Measurements from ENCODE around the gene FOLH1. TPM values are rescaled to one million over a fixed set of nuclear protein-coding genes. Genes with fewer than 3 reads are reported as not detected.
"Not testable (repeated sequence)": the region's sequence is repeated elsewhere in the genome, so short reads cannot be mapped to it uniquely, and the experiment has no call there.

FOLH1 gene
- total and polyA plus RNA-seq, 8 donors, result 2.6 to 24.6 (median 17.2) TPM

DNA sequence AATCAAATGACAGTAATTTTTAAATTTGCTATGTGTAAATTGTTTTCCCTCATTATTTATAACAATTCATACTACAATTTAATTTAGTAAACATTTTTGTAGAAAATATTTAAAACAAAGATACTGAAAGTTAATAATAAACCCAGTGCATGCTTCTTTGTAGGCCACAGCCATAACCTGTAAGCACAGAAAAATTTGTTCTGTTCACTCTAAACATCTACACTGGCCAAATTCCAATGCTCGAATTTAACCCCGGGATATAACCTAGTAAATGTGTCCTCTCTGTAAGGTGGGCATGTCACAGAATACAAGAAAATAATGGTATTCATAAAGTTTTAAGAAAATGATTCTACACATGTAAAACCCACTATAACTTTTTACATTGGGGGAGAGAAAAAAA is 22.2 kb downstream of the FOLH1 start:
- DNase-seq; ATAC-seq; H3K4me3 ChIP-seq; H3K36me3 ChIP-seq; H3K9me3 ChIP-seq; intact Hi-C loops (cut with DNase I); H3K27ac ChIP-seq; H3K4me1 ChIP-seq; H3K27me3 ChIP-seq: not testable (repeated sequence)

DNA sequence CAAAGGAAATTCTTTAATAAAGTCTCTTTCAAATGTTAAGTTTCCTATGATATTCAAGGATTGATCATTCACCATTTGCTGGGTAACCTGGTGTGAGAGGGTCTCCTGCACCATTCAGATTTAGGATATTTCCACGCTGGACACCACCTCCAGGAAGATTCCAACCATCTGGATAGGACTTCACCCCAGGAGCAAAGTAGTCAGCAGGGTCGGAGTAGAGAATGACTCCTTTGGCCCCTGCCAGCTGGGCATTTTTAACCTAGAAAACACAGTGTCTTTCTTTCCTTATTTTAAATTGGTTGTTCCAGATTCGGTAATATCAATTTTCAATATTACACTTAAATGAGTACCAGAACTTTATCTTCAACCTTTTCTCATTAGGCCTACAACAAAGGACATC is 22.8 kb downstream of the FOLH1 start:
- H3K9me3 ChIP-seq; H3K4me3 ChIP-seq; H3K27ac ChIP-seq; DNase-seq; ATAC-seq; H3K36me3 ChIP-seq; H3K27me3 ChIP-seq; intact Hi-C loops (cut with DNase I); H3K4me1 ChIP-seq: not testable (repeated sequence)

DNA sequence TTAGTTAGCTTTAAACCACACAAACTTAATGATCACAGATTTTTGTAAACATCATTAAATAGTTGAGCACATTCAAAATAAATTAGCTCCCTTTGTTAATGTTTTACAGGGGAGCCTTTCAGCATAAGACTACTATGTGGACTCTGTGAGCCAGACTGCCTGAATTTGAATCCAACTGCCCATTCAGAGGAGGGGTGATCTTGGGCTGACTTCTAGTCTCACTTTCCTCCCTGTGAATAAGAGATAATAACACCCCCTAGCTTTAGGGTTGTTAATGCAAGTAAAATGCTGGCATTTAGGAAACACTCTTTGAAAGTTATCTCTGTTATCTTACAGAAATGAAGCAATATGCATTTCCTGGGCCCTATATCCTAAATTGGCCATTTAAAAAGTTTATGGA is 23.6 kb downstream of the FOLH1 start:
- H3K4me1 ChIP-seq; H3K9me3 ChIP-seq; DNase-seq; ATAC-seq; H3K27ac ChIP-seq; H3K36me3 ChIP-seq; H3K4me3 ChIP-seq; intact Hi-C loops (cut with DNase I); H3K27me3 ChIP-seq: not testable (repeated sequence)

DNA sequence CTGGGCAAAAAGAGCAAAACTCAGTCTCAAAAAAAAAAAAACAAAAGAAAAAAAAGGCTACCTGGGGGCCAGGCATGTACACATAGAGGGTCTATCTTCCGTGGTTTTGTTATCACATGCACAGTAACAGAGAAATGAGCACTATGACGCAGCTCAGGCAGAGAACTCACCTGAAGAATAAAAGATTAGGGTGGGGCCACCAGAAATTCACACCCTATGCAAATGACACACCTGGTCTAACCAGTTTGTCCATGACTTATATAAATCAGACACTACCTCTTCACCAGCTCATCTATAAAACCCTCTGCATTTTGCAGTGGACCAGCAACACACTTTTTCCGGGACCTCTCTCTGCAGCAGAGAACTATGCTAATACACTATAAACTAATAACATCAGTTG is 30.5 kb downstream of the FOLH1 start:
- H3K4me1 ChIP-seq; H3K4me3 ChIP-seq; H3K27me3 ChIP-seq; H3K9me3 ChIP-seq; H3K36me3 ChIP-seq; intact Hi-C loops (cut with DNase I); ATAC-seq; H3K27ac ChIP-seq; DNase-seq: not testable (repeated sequence)

DNA sequence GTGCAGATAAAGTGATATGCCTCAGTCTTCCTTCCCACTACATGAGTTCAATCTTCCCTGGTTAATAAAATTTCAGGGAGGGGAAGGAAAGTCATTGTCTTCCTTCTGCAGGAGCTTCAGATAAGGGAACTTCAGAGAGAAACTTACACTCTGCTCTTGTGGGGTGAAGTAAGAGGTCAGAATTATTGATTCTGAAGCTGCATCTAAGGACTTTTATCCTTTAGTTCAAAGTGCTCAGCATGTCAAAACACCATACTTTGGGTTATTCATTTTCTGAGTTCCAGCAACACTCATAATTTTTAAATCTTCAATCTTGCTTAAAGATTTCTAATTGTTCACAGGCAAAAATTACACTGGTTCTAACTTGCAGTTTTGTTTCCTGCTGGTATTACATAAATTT is 33.0 kb downstream of the FOLH1 start:
- intact Hi-C loops (cut with DNase I); H3K36me3 ChIP-seq; DNase-seq; ATAC-seq; H3K9me3 ChIP-seq; H3K4me3 ChIP-seq; H3K4me1 ChIP-seq; H3K27me3 ChIP-seq; H3K27ac ChIP-seq: not testable (repeated sequence)

DNA sequence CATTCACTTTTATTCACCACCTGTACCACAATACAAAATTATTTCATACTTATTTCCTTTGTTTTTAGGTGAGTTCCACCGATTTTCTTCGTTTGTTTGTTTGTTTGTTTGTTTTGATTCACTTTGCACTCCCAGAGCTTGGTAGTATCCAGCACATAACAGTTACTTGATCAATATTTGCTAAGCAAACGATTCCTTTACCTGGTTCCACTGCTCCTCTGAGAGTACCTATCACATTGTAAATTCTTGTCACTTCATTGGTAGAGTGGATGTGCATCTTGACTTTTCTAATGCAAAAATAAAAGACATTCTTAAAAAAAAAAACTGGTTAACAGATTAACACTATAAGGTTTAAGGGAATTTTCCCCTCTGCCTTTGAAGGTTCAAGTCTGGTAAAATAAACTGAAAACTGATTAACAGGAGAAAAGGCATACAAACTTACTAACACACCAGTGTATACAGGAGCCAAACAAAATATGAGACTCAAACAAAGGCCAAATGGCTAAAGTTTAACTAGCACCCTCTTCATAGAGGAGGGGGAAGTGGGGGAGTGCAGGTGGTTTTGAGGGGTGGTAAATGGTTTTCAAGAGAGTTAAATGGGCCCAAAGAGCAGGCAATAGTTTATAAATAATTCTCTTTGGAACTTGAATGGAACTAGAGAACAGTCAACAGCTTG is 33.6 kb downstream of the FOLH1 start:
- H3K4me3 ChIP-seq; ATAC-seq; intact Hi-C loops (cut with DNase I); H3K9me3 ChIP-seq; H3K36me3 ChIP-seq; H3K27ac ChIP-seq; H3K4me1 ChIP-seq; H3K27me3 ChIP-seq; DNase-seq: not testable (repeated sequence)

DNA sequence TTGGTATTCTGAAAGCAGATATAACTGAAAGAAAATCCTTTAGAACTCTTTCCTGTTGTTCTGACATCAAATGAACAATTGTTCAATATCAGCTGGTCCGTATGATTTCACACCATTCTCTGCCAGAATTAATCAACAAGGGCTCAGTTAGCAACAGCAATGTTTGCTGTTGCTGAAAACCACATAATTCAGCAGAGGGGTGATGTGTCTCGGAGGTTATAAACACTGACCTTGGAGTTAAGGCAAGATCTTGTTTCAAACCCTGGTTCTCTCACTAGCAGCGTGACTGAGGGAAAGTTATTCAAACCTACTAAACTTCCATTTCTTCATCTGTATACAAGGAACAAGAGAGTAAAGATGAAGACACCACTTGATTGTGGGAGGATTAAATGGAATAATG is 36.8 kb downstream of the FOLH1 start:
- H3K4me3 ChIP-seq; H3K36me3 ChIP-seq; intact Hi-C loops (cut with DNase I); H3K27me3 ChIP-seq; H3K4me1 ChIP-seq; H3K9me3 ChIP-seq; H3K27ac ChIP-seq; DNase-seq; ATAC-seq: not testable (repeated sequence)

DNA sequence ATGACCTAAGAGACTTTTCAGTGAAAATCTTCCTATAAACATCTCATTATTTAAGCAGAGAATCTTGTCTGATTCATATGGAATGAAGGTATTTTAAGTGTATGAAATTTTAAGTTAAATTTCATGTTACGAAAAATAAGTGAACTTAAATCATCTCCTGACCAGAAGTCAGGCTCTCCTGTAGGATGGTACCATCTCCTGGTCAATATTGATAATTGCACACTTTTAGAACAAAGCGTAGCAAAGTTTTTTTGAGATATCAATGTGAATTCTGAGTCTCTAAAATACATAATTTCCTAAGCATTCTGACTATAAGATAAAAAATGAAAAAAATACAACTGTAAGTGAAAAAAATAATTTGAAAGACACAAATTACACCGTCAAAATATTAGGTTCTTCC is 38.8 kb downstream of the FOLH1 start:
- H3K4me3 ChIP-seq; H3K27ac ChIP-seq; intact Hi-C loops (cut with DNase I); H3K27me3 ChIP-seq; H3K9me3 ChIP-seq; ATAC-seq; DNase-seq; H3K4me1 ChIP-seq; H3K36me3 ChIP-seq: not testable (repeated sequence)

DNA sequence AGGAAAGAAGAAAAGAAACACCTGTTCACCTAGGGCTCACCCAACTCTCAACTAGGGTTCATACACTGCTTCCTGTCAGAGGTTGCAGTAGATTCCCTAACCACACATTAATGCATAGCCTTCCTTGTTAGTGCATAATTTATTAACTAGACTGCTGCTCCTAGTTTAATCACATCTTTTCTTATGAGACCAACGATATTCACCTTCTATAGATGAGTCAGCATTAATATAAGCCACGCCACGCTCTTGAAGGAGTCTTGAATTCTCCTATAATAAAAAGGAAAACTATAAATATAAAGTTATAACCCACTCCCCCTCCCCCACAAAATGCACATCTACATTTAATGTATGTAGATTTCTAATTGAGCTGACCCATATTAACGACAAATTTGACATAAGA is 39.4 kb downstream of the FOLH1 start:
- H3K27me3 ChIP-seq; H3K36me3 ChIP-seq; DNase-seq; intact Hi-C loops (cut with DNase I); H3K4me1 ChIP-seq; H3K27ac ChIP-seq; H3K4me3 ChIP-seq; ATAC-seq; H3K9me3 ChIP-seq: not testable (repeated sequence)

DNA sequence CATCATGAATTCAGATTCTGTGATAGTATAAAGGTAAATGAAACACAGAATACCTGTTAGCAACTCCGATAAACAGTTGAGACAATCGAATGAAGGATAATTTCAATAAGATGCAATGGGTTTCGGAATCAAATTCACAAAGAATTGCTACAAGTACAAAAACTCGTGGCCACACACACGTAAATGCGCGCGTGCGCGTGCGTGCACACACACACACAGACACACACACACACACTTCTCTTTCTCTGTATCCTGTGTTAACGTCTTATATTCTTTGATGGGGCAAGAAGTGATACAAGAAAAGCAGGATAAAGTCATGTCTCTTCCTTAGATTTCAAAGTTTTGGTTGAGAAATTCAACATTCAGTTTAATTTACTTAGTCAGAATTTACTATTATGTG is 57.2 kb downstream of the FOLH1 start:
- Histone ChIP-seq H3K4me3 (no peak overlapping the region), H3K9me3 (no peaks in the 10 kb centered on the region), H3K27ac (no peak overlapping the region), H3K27me3 (no peaks in the 10 kb centered on the region), H3K4me1 (no peaks in the 10 kb centered on the region), H3K36me3 (no peaks in the 10 kb centered on the region)
- intact Hi-C loops (cut with DNase I), result no loop called here
- ATAC-seq (no peak), DNase-seq (peak in 1 of 4 donors; percentile 39)
- TF ChIP-seq, protein P1, sequence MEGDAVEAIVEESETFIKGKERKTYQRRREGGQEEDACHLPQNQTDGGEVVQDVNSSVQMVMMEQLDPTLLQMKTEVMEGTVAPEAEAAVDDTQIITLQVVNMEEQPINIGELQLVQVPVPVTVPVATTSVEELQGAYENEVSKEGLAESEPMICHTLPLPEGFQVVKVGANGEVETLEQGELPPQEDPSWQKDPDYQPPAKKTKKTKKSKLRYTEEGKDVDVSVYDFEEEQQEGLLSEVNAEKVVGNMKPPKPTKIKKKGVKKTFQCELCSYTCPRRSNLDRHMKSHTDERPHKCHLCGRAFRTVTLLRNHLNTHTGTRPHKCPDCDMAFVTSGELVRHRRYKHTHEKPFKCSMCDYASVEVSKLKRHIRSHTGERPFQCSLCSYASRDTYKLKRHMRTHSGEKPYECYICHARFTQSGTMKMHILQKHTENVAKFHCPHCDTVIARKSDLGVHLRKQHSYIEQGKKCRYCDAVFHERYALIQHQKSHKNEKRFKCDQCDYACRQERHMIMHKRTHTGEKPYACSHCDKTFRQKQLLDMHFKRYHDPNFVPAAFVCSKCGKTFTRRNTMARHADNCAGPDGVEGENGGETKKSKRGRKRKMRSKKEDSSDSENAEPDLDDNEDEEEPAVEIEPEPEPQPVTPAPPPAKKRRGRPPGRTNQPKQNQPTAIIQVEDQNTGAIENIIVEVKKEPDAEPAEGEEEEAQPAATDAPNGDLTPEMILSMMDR (IDR thresholded peaks at IDR 0.05), result no peak

DNA sequence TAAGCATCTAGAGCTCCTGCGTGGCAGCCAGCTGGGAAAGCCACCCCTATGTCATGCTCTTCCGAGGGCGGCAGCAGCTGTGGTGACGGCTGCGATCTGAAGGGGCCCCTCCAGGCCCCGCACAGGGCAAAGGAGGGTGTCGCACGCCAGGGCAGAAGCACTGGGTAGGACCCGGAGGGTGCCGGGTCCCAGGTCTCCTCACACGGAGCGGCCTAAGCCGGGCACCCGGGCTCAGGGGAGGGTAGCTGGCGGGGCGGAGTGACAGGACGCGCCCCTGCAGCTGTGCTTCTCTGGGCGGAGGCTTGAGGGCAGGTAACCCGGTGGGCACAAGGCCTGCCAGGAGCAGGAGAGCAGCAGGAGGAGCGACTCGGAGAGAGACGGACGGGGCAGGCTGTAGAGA is 106.0 kb downstream of the FOLH1 start:
- ATAC-seq; H3K9me3 ChIP-seq; H3K4me1 ChIP-seq; H3K27me3 ChIP-seq; intact Hi-C loops (cut with DNase I); H3K4me3 ChIP-seq; H3K27ac ChIP-seq; H3K36me3 ChIP-seq: not testable (repeated sequence)
- DNase-seq, result peak in 1 of 4 donors; percentile 59

Data from left lung (tissue), 10 donors.